Stimulated activated CD4-positive, alpha-beta T cell treated with anti-CD3 and anti-CD28 coated beads, Interleukin-12 subunit alpha, Interleukin-12 subunit beta, amount 100 ng/mL, for 48 hours (primary cell): ENCODE measurements around the gene ABCD4.

ENCODE experiments used
- DNase-seq, 3 donors: peaks; one replicate each; pipeline ENCODE4 v3.0.0-alpha.2; 2020; ENCODE audit warnings: low read depth in 2 of 3, low spot score in 1 of 3

ABCD4 gene

GRCh38 chr14:74238974-74239847, 63.5 kb downstream of the ABCD4 start, which contains the start of gene VSX2:
TSS of gene VSX2 (plus strand) at chr14:74239449. CDS start at chr14:74239562, 113 bp downstream.
- no peak for DNase-seq

GRCh38 chr14:74237441-74237840, 65.3 kb downstream of the ABCD4 start:
- no peak for DNase-seq
